Neutrophil (primary cell): ENCODE results near the gene MYBPC2.

ENCODE experiments used
- H3K27ac ChIP-seq: fragments of 200-600 bp; sonication (generic); 2 replicates; pipeline ENCODE4 v1.5.1; 2016; ENCODE audit warnings: mild to moderate bottlenecking, moderate library complexity
- H3K27me3 ChIP-seq: fragments of 200-600 bp; sonication (generic); 2 replicates; pipeline ENCODE4 v1.6.0; 2016; ENCODE audit warnings: mild to moderate bottlenecking
- H3K36me3 ChIP-seq: fragments of 200-600 bp; sonication (generic); 2 replicates; pipeline ENCODE4 v1.5.1; 2017
- H3K4me1 ChIP-seq, 2 experiments: fragments of 200-600 bp in 1 of 2; sonication (generic) in 1 of 2; 1 replicate in 1 of 2; 2 replicates in 1 of 2; pipeline versions ENCODE4 v1.5.1 to v1.6.1; 2013 to 2016; ENCODE audit warnings: low read depth in 1 of 2, low read length in 1 of 2, mild to moderate bottlenecking in 1 of 2, moderate library complexity in 1 of 2; ENCODE audit not compliant: control insufficient read depth in 1 of 2, insufficient read depth in 1 of 2
- H3K4me3 ChIP-seq, 2 experiments: fragments of 200-600 bp in 1 of 2; sonication (generic) in 1 of 2; 1 replicate in 1 of 2; 2 replicates in 1 of 2; pipeline ENCODE4 v1.5.1; 2013 to 2016; ENCODE audit warnings: low read depth in 1 of 2, low read length in 1 of 2, mild to moderate bottlenecking in 1 of 2, moderate library complexity in 1 of 2
- H3K9me3 ChIP-seq: fragments of 200-600 bp; sonication (generic); 2 replicates; pipeline ENCODE4 v1.5.1; 2016
- CTCF ChIP-seq: fragments of 200-600 bp; sonication (generic); IDR thresholded peaks from 2 replicates; pipeline ENCODE4 v1.5.1; 2016; ENCODE audit warnings: antibody characterized with exemption

The MYBPC2 gene

DNA sequence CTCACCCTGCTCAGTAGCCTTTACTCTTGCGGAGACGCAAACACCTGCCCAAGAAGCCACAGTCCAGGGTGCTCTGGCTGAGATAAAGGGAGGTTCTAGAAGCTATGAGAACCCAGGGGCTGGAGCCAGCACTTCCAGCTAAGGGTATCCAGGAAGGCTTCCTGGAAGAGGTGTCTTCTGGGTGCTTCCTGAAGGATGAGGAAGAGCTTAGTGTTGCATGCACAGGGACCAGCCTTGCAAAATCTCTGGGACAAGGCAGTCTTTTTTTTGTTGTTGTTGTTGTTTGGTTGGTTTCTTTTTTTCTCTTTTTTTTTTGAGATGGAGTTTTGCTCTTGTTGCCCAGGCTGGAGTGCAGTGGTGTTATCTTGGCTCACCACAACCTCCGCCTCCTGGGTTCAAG, 20.6 kb downstream of the MYBPC2 start:
- no peak overlapping the region for H3K27ac ChIP-seq
- TF ChIP-seq CTCF, result no peak
- H3K36me3 ChIP-seq, result no peaks in the 10 kb centered on the region
- H3K4me1 ChIP-seq, result no peaks in the 10 kb centered on the region
- H3K9me3 ChIP-seq, result no peaks in the 10 kb centered on the region
- H3K4me3 ChIP-seq, result no peak overlapping the region
- H3K27me3 ChIP-seq, result peaks cover 45% of the 10 kb centered on the region

DNA sequence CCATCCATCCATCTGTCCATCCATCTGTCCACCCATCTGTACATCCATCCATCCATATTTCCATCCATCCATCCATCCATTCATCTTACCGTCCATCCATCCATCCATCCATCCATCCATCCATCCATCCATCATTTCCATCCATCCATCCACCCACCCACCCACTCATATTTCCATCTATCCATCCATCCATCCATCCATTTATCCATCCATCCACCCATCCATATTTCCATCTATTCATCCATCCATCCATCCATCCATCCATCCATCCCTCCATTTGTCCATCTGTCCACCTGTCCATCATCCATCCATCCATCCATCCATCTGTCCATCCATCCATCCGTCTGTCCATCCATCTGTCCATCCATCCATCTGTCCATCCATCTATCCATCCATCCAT, 23.3 kb downstream of the MYBPC2 start:
- TF ChIP-seq CTCF, result no peak
- Histone ChIP-seq H3K36me3 (no peaks in the 10 kb centered on the region), H3K4me3 (no peak overlapping the region), H3K4me1 (no peaks in the 10 kb centered on the region), H3K9me3 (no peaks in the 10 kb centered on the region), H3K27me3 (peaks cover 55% of the 10 kb centered on the region), H3K27ac (no peak overlapping the region)

GRCh38 chr19:50457300-50457699, 24.6 kb downstream of the MYBPC2 start:
- Histone ChIP-seq H3K9me3 (no peaks in the 10 kb centered on the region), H3K27ac (no peak overlapping the region), H3K4me3 (no peak overlapping the region), H3K4me1 (no peaks in the 10 kb centered on the region), H3K36me3 (no peaks in the 10 kb centered on the region), H3K27me3 (peaks cover 53% of the 10 kb centered on the region)
- TF ChIP-seq CTCF, result no peak

DNA sequence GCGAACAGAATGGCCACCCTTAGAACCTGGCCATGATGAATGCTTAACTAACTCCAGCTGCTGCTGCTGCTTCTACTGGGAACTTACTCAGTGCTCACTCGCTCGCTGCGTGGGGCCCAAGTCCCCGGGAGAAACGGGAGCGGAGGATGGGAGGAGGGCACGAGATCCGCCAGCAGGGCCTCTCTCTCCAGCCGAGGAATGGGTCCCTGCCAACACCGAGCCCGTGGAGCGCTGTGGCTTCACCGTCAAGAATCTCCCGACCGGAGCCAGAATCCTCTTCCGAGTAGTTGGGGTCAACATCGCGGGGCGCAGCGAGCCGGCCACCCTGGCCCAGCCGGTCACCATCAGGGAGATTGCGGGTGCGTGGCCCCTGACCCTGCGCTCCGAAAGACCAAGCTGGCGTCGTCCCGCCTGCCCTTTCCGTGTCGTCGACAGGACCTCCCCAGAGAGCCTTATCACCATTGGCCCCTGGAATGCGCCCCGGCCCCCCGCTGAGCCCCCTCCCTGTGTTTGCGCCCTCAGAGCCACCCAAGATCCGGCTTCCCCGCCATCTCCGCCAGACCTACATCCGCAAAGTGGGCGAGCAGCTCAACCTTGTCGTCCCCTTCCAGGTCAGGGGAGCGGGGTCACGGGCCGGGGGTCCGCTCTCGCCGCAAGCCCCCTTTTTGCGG, 25.8 kb downstream of the MYBPC2 start:
- H3K36me3 ChIP-seq, result no peaks in the 10 kb centered on the region
- peaks cover 53% of the 10 kb centered on the region for H3K27me3 ChIP-seq
- no peak overlapping the region for H3K27ac ChIP-seq
- TF ChIP-seq CTCF, result no peak
- H3K9me3 ChIP-seq, result no peaks in the 10 kb centered on the region
- no peaks in the 10 kb centered on the region for H3K4me1 ChIP-seq
- no peak overlapping the region for H3K4me3 ChIP-seq

GRCh38 chr19:50459067-50459456, 26.4 kb downstream of the MYBPC2 start:
- Histone ChIP-seq H3K9me3 (no peaks in the 10 kb centered on the region), H3K36me3 (no peaks in the 10 kb centered on the region), H3K4me3 (no peak overlapping the region), H3K27me3 (peaks cover 53% of the 10 kb centered on the region), H3K4me1 (no peaks in the 10 kb centered on the region), H3K27ac (no peak overlapping the region)
- no peak for TF ChIP-seq CTCF

DNA sequence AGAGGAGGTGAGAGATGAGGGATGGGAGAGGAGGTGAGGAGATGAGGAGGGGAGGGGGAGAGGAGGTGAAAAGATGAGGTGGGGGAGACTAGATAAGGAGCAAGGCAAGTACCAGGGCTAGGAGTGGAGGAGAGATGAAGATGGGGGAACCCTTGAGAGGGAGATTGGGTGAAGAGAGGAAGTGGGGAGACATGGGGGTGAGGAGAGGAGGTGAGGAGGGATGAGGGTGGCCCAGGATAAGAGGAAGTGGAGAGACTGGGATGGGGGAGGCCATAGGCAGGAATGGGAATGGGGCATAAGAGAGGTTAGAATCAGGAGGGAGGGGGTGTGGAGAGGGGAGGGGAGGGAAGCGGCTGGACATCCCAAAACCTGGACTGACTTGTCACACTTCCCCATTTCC, 26.9 kb downstream of the MYBPC2 start:
- H3K27ac ChIP-seq, result no peak overlapping the region
- H3K36me3 ChIP-seq, result no peaks in the 10 kb centered on the region
- no peak overlapping the region for H3K4me3 ChIP-seq
- no peak for TF ChIP-seq CTCF
- no peaks in the 10 kb centered on the region for H3K9me3 ChIP-seq
- H3K27me3 ChIP-seq, result peaks cover 53% of the 10 kb centered on the region
- H3K4me1 ChIP-seq, result no peaks in the 10 kb centered on the region
